ENCODE measurements around the gene SMG6.

Gene SMG6

GRCh38 chr17:2125013-2125535 is 178.5 kb downstream of the SMG6 start:
- H3K4me3 ChIP-seq (ENCODE audit: low read depth, low read length): no peak overlapping the region
- no peak for TF ChIP-seq CTCF (IDR thresholded peaks at IDR 0.05; ENCODE audit: low read depth, low read length)
- no peak for DNase-seq
- H3K27me3 ChIP-seq (ENCODE audit: insufficient read depth, low read depth, severe bottlenecking): no peaks in the 10 kb centered on the region
- H3K9me3 ChIP-seq (ENCODE audit: severe bottlenecking): no peaks in the 10 kb centered on the region
- peaks cover 13% of the 10 kb centered on the region for H3K36me3 ChIP-seq
- H3K27ac ChIP-seq: no peak overlapping the region

- DNase-seq: no peak
- H3K27me3 ChIP-seq (ENCODE audit: insufficient read depth, low read depth, severe bottlenecking): no peaks in the 10 kb centered on the region
- no peak overlapping the region for H3K4me3 ChIP-seq (ENCODE audit: low read depth, low read length)
- no peaks in the 10 kb centered on the region for H3K9me3 ChIP-seq (ENCODE audit: severe bottlenecking)
- H3K27ac ChIP-seq: no peak overlapping the region
- no peak for TF ChIP-seq CTCF (IDR thresholded peaks at IDR 0.05; ENCODE audit: low read depth, low read length)
- H3K36me3 ChIP-seq: peaks cover 14% of the 10 kb centered on the region
These were observed 179.2 kb downstream of the SMG6 start for GRCh38 chr17:2124391-2124790.

GRCh38 chr17:2123375-2124251 is 180.0 kb downstream of the SMG6 start:
- H3K9me3 ChIP-seq (ENCODE audit: severe bottlenecking): no peaks in the 10 kb centered on the region
- no peaks in the 10 kb centered on the region for H3K27me3 ChIP-seq (ENCODE audit: insufficient read depth, low read depth, severe bottlenecking)
- DNase-seq: no peak
- H3K36me3 ChIP-seq: peaks cover 14% of the 10 kb centered on the region
- TF ChIP-seq CTCF (IDR thresholded peaks at IDR 0.05; ENCODE audit: low read depth, low read length): no peak
- no peak overlapping the region for H3K27ac ChIP-seq
- no peak overlapping the region for H3K4me3 ChIP-seq (ENCODE audit: low read depth, low read length)

GRCh38 chr17:2122641-2123302 is 180.8 kb downstream of the SMG6 start:
- DNase-seq: no peak

More at GRCh38 chr17:2122641-2123302, 180.8 kb downstream of the SMG6 start:
- Histone ChIP-seq H3K4me3 (ENCODE audit: low read depth, low read length) (no peak overlapping the region), H3K27me3 (ENCODE audit: insufficient read depth, low read depth, severe bottlenecking) (no peaks in the 10 kb centered on the region), H3K36me3 (peaks cover 8% of the 10 kb centered on the region; the same call in 1 of the 2 replicates), H3K9me3 (ENCODE audit: severe bottlenecking) (no peaks in the 10 kb centered on the region), H3K27ac (no peak overlapping the region)
- TF ChIP-seq CTCF (IDR thresholded peaks at IDR 0.05; ENCODE audit: low read depth, low read length): no peak
